Measurements from ENCODE around the gene RPTN.

DNA sequence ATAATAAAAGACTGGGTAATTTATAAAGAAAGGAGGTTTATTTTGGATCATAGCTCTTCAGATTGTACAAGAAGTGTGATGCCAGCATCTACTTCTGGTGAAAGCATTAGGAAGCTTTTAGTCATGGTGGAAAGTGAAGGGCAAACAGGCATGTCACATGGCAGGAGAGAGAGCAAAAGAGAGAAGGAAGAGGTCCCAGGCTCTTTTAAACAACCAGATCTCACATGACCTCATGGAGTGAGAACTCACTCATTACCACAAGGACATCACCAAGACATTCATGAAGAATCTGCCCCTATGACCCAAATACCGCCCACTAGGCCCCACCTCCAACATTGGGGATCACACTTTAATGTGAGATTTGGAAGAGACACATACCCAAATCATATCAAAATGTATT, 10.0 kb downstream of the RPTN start:
- TF ChIP-seq CTCF (conservative IDR thresholded peaks at IDR 0.05) (no peak), ZFX (IDR thresholded peaks at IDR 0.05) (no peak)
